GM19099 (cell line): ENCODE data around the gene KIRREL3.

ENCODE experiments used
- POLR2A ChIP-seq: IDR thresholded peaks from 3 replicates; pipeline ENCODE4 v1.6.1; 2011; ENCODE audit warnings: low read depth; ENCODE audit not compliant: insufficient read length; ENCODE audit errors: extremely low read depth

Gene KIRREL3

GRCh38 chr11:126384449-126385070 is 616.0 kb downstream of the KIRREL3 start:
- TF ChIP-seq POLR2A, result no peak

- no peak for TF ChIP-seq POLR2A
Observed at GRCh38 chr11:126383339-126384335, 616.9 kb downstream of the KIRREL3 start.

DNA sequence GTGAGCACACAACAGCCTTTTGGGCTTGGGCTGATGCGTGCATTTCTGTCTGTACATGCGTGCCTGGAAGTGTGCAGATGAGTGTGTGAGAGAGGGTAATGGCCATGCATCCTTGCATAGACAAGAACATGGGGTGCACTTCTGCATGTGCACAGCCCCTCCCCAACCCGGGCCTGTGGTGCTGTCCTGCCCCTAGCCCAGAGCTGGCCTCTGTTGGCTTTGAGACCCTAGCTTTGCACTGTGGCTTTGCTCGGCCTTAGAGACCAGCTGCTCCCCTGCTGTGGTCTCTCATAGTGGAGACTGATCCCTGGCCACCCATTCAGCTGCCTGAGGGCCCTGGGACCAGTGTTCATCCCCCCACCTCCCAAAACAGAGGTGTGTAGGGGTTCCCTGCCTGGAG is 619.7 kb downstream of the KIRREL3 start:
- no peak for TF ChIP-seq POLR2A

GRCh38 chr11:126378763-126379162 is 621.8 kb downstream of the KIRREL3 start:
- no peak for TF ChIP-seq POLR2A

DNA sequence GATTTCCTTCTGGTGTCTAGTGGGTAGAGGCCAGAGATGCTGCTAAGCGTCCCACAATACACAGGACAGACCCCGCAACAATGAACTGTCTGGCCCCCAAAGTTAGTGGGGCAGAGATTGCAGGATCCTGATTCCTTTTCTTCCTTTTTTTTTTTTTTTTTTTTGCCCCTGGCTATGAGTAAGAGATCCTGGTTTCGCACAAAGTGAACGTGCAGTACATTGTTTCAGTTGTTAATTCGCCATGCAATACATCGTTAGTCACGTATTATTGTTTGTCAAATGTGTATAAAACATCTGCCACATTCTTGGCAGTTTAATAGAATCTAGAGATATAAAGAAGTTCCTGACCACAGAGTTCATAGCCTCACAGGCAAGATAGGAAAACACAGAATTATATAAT is 624.8 kb downstream of the KIRREL3 start:
- TF ChIP-seq POLR2A, result no peak
